Gastroesophageal sphincter (tissue), 4 donors: ENCODE results near the gene TRIM52. TPM values are rescaled to one million over a fixed set of nuclear protein-coding genes. Genes with fewer than 3 reads are reported as not detected.

Experiments used
- ATAC-seq: fragments of 150-250 bp; one replicate; pipeline ENCODE4 v1.9.1; 2016; ENCODE audit warnings: mild to moderate bottlenecking, moderate library complexity
- H3K27ac ChIP-seq, 4 donors: fragments of 200-600 bp; sonication (generic) in 3 of 4; 1 replicate in 3 of 4; 2 replicates in 1 of 4; pipeline ENCODE4 v1.5.1; 2016 to 2019
- H3K27me3 ChIP-seq: fragments of 200-600 bp; sonication (generic); one replicate; pipeline ENCODE4 v1.5.1; 2019
- H3K36me3 ChIP-seq, 2 donors: fragments of 200-600 bp; sonication (generic); one replicate each; pipeline ENCODE4 v1.5.1; 2019; ENCODE audit warnings: control low read depth in 1 of 2
- H3K4me1 ChIP-seq, 3 donors: fragments of 200-600 bp; sonication (generic); 1 replicate in 2 of 3; 2 replicates in 1 of 3; pipeline ENCODE4 v1.5.1; 2016 to 2019; ENCODE audit warnings: control low read depth in 2 of 3
- H3K4me3 ChIP-seq, 2 donors: fragments of 200-600 bp; sonication (generic); one replicate each; pipeline ENCODE4 v1.5.1; 2019; ENCODE audit warnings: mild to moderate bottlenecking in 1 of 2, moderate library complexity in 1 of 2
- H3K9me3 ChIP-seq, 3 donors: fragments of 200-600 bp; sonication (generic); one replicate each; pipeline ENCODE4 v1.5.1; 2017 to 2019; ENCODE audit warnings: control low read depth in 2 of 3
- EP300 ChIP-seq: sonication (generic); formaldehyde crosslinking; IDR thresholded peaks from one replicate; pipeline ENCODE4 v1.6.1; 2017; ENCODE audit warnings: antibody characterized with exemption, mild to moderate bottlenecking
- POLR2A ChIP-seq, 2 donors: fragments of 450-650 bp; IDR thresholded peaks; one replicate each; pipeline ENCODE4 v1.6.1; 2017; ENCODE audit warnings: antibody characterized with exemption in 2 of 2, mild to moderate bottlenecking in 2 of 2, moderate library complexity in 1 of 2
- POLR2AphosphoS5 ChIP-seq: sonication (generic); formaldehyde crosslinking; IDR thresholded peaks from one replicate; pipeline ENCODE4 v1.6.1; 2017; ENCODE audit warnings: antibody characterized with exemption
- WGBS, 2 donors: methylation state at CpG; one replicate each; pipeline ENCODE4 v1.1.5; 2018; ENCODE audit warnings: low coverage in 1 of 2; 5-methylcytosine and 5-hydroxymethylcytosine counted together
- total RNA-seq, 4 donors: library from RNA; depleted of rRNA; stranded (reverse); fragments of >200 nt; gene quantifications; one replicate each; pipeline ENCODE4 v1.1.0, GENCODE V29; 2016
- TF ChIP-seq, protein P1 (sequence below), 4 experiments: fragments of 200-600 bp in 2 of 4; fragments of 450-650 bp in 2 of 4; sonication (generic) in 1 of 4; IDR thresholded peaks; one replicate each; pipeline ENCODE4 v1.5.1; 2017 to 2019; ENCODE audit warnings: antibody characterized with exemption in 4 of 4, mild to moderate bottlenecking in 2 of 4, moderate library complexity in 2 of 4

TRIM52 gene
- total RNA-seq, 4 donors from 2014 or later, result 15.9 to 34.7 (median 22.2) TPM

GRCh38 chr5:181224390-181225229 lies 36.3 kb downstream of the TRIM52 start:
- H3K36me3 ChIP-seq, result peaks cover 0 to 20% of the 10 kb centered on the region in 2 donors
- H3K27me3 ChIP-seq, result no peaks in the 10 kb centered on the region
- peak overlapping the region in 3 of 4 donors; percentile 86 to 95 (median 92) for H3K27ac ChIP-seq
- peaks cover 0 to 35% (median 5%) of the 10 kb centered on the region in 3 donors for H3K4me1 ChIP-seq
- ATAC-seq, result no peak
- WGBS, 2 donors, result 63 to 69% methylated on average over 7 to 22 of the region's 22 CpGs
- H3K9me3 ChIP-seq, result no peaks in the 10 kb centered on the region
- H3K4me3 ChIP-seq, result peak overlapping the region; percentile 59 to 74
- TF ChIP-seq, protein P1, sequence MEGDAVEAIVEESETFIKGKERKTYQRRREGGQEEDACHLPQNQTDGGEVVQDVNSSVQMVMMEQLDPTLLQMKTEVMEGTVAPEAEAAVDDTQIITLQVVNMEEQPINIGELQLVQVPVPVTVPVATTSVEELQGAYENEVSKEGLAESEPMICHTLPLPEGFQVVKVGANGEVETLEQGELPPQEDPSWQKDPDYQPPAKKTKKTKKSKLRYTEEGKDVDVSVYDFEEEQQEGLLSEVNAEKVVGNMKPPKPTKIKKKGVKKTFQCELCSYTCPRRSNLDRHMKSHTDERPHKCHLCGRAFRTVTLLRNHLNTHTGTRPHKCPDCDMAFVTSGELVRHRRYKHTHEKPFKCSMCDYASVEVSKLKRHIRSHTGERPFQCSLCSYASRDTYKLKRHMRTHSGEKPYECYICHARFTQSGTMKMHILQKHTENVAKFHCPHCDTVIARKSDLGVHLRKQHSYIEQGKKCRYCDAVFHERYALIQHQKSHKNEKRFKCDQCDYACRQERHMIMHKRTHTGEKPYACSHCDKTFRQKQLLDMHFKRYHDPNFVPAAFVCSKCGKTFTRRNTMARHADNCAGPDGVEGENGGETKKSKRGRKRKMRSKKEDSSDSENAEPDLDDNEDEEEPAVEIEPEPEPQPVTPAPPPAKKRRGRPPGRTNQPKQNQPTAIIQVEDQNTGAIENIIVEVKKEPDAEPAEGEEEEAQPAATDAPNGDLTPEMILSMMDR (IDR thresholded peaks at IDR 0.05), result no peak
- TF ChIP-seq POLR2A (IDR thresholded peaks at IDR 0.05), result no peak
- no peak for TF ChIP-seq EP300
- no peak for TF ChIP-seq POLR2AphosphoS5

- H3K9me3 ChIP-seq, result no peaks in the 10 kb centered on the region
- peak overlapping the region; percentile 86 to 95 (median 92) for H3K27ac ChIP-seq
- ATAC-seq, result no peak
- peak overlapping the region; percentile 59 to 74 for H3K4me3 ChIP-seq
- TF ChIP-seq POLR2AphosphoS5 (no peak), POLR2A (IDR thresholded peaks at IDR 0.05) (no peak), EP300 (no peak)
- TF ChIP-seq, protein P1 (IDR thresholded peaks at IDR 0.05), result no peak
- H3K27me3 ChIP-seq, result no peaks in the 10 kb centered on the region
- 0 to 2% methylated on average over 5 to 9 of the region's 31 CpGs for WGBS, 2 donors
- H3K36me3 ChIP-seq, result peaks cover 0 to 14% of the 10 kb centered on the region in 2 donors
- peaks cover 0 to 35% (median 5%) of the 10 kb centered on the region in 3 donors for H3K4me1 ChIP-seq
Measured at GRCh38 chr5:181223729-181224389, 37.1 kb downstream of the TRIM52 start.

GRCh38 chr5:181223058-181223728 lies 37.8 kb downstream of the TRIM52 start, which contains the start of gene TRIM41:
TRIM41 (plus strand) TSS chr5:181223281; CDS start chr5:181224000, 719 bp downstream.
- Histone ChIP-seq H3K27ac (peak within 1 kb of the TSS; percentile 86 to 95 (median 92)), H3K9me3 (no peaks in the 10 kb centered on the region), H3K27me3 (no peaks in the 10 kb centered on the region), H3K36me3 (peaks cover 0 to 14% of the 10 kb centered on the region in 2 donors), H3K4me3 (peak within 1 kb of the TSS; percentile 59 to 74), H3K4me1 (peaks cover 0 to 42% (median 5%) of the 10 kb centered on the region in 3 donors)
- 0% methylated on average over 9 of the region's 59 CpGs; no CpG with 5 or more reads in 1 of the 2 donors for WGBS, 2 donors
- TF ChIP-seq, protein P1 (IDR thresholded peaks at IDR 0.05), result no peak
- TF ChIP-seq POLR2AphosphoS5 (peak; percentile 93), POLR2A (IDR thresholded peaks at IDR 0.05) (peak; percentile 92 to 96), EP300 (no peak)
- peak; percentile 91 for ATAC-seq

GRCh38 chr5:181222630-181223057 lies 38.3 kb downstream of the TRIM52 start:
- H3K4me3 ChIP-seq, result peak overlapping the region; percentile 59 to 74
- TF ChIP-seq EP300 (no peak), POLR2AphosphoS5 (no peak), POLR2A (IDR thresholded peaks at IDR 0.05) (no peak)
- TF ChIP-seq, protein P1 (IDR thresholded peaks at IDR 0.05), result peak in 2 of 4 experiments; percentile 42 to 57
- no peaks in the 10 kb centered on the region for H3K9me3 ChIP-seq
- ATAC-seq, result peak; percentile 10
- no peaks in the 10 kb centered on the region for H3K27me3 ChIP-seq
- H3K27ac ChIP-seq, result peak overlapping the region; percentile 86 to 95 (median 92)
- peaks cover 0 to 47% (median 6%) of the 10 kb centered on the region in 3 donors for H3K4me1 ChIP-seq
- peaks cover 0 to 8% of the 10 kb centered on the region in 2 donors for H3K36me3 ChIP-seq
- WGBS, 2 donors, result 0% methylated on average over 8 to 13 of the region's 18 CpGs
